Measurements from ENCODE around the gene H19. TPM values are rescaled to one million over a fixed set of nuclear protein-coding genes. Genes with fewer than 3 reads are reported as not detected.

Gene H19
- total RNA-seq, 1 donor from 2014 or later, result 71.3 TPM

DNA sequence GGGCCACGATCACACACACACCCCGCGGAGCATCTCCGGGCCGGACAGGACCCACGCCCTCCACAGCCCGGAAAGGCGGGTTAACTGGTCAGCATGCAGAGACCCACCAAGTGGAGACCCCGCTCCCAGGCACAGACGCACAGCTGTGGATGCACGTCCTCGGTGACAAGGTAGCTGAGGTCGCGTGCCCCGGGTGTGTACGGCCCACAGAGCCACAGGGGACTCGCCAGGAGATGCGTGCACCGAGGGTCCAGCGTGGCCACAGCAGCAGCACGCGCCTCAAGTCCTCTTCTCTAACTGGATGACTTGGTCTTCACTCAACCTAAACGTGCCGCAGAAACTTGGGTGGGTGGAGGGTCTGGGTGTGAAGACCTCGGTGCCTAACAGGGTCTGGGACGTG is 5.5 kb downstream of the H19 start:
- H3K27me3 Mint-ChIP-seq (ENCODE audit: low read depth), result no peaks in the 10 kb centered on the region
- H3K4me3 Mint-ChIP-seq, result no peak overlapping the region
- no peak overlapping the region for H3K27ac Mint-ChIP-seq (ENCODE audit: unreplicated experiment)
- TF ChIP-seq, protein P1, sequence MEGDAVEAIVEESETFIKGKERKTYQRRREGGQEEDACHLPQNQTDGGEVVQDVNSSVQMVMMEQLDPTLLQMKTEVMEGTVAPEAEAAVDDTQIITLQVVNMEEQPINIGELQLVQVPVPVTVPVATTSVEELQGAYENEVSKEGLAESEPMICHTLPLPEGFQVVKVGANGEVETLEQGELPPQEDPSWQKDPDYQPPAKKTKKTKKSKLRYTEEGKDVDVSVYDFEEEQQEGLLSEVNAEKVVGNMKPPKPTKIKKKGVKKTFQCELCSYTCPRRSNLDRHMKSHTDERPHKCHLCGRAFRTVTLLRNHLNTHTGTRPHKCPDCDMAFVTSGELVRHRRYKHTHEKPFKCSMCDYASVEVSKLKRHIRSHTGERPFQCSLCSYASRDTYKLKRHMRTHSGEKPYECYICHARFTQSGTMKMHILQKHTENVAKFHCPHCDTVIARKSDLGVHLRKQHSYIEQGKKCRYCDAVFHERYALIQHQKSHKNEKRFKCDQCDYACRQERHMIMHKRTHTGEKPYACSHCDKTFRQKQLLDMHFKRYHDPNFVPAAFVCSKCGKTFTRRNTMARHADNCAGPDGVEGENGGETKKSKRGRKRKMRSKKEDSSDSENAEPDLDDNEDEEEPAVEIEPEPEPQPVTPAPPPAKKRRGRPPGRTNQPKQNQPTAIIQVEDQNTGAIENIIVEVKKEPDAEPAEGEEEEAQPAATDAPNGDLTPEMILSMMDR (conservative IDR thresholded peaks at IDR 0.05), result no peak
- no peaks in the 10 kb centered on the region for H3K9me3 Mint-ChIP-seq
- H3K4me1 Mint-ChIP-seq, result no peaks in the 10 kb centered on the region
- H3K36me3 Mint-ChIP-seq (ENCODE audit: low read depth), result no peaks in the 10 kb centered on the region
- no peak for DNase-seq (ENCODE audit: low read depth, low spot score)

DNA sequence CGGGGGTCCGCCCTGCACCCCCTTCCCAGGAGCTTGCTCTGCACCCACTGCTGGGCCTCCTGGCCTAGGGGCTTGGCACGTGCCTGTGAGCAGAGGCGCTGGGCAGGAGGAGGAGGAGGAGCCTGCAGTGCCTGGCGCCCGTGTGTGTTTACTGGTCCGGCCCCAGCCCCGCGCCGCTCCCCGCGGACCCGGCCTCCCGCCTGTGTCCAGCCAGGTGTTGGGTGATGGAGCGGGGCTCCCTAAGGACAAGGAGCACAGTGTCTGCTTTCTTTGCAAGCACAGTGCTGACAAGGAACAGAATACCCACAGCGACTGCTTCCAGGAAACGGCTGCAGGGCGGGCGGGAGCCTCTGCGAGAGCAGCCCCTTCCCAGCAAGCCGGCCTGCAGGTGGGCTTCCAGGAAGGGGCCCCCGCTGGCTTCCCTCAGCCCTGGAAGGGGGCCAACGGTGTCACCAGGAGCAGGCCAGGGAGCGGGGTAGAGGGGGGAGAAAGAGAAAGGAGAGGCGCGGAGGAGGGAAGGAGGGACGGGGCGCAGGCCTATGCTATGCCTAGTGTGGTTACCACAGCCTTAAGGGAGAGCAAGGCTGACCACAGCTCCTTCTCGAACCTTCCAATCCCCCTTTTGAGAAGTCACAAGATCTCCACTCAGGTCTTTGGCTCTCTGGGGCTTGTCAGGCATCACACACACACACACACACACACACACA is 6.6 kb downstream of the H19 start:
- Mint-ChIP-seq H3K9me3 (no peaks in the 10 kb centered on the region), H3K27me3 (ENCODE audit: low read depth) (no peaks in the 10 kb centered on the region), H3K36me3 (ENCODE audit: low read depth) (no peaks in the 10 kb centered on the region), H3K4me1 (no peaks in the 10 kb centered on the region), H3K27ac (ENCODE audit: unreplicated experiment) (no peak overlapping the region), H3K4me3 (no peak overlapping the region)
- DNase-seq (ENCODE audit: low read depth, low spot score), result no peak
- TF ChIP-seq, protein P1 (conservative IDR thresholded peaks at IDR 0.05), result no peak

DNA sequence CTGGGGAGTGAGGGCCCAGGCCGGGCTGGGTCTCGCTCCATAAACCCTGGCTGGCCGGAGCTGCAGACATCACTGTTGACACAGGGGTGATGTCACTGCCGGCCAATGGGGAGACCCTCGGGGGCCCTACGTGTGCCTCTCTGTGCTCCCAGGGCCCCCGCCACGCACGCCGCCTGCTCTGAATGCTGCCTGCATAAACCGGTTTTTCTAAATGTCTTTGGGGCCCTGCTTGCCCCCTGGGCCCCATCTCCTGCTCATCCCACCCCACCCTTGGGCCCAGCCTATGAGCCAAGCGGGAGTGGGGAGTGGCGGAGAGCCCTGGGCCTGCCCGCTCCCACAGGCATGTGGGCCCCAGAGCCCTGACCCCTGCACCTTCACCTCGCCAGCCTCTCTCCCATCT is 7.7 kb downstream of the H19 start:
- no peaks in the 10 kb centered on the region for H3K9me3 Mint-ChIP-seq
- H3K36me3 Mint-ChIP-seq (ENCODE audit: low read depth), result no peaks in the 10 kb centered on the region
- TF ChIP-seq, protein P1 (conservative IDR thresholded peaks at IDR 0.05), result no peak
- no peaks in the 10 kb centered on the region for H3K4me1 Mint-ChIP-seq
- no peak for DNase-seq (ENCODE audit: low read depth, low spot score)
- H3K4me3 Mint-ChIP-seq, result no peak overlapping the region
- no peaks in the 10 kb centered on the region for H3K27me3 Mint-ChIP-seq (ENCODE audit: low read depth)
- H3K27ac Mint-ChIP-seq (ENCODE audit: unreplicated experiment), result no peak overlapping the region

GRCh38 chr11:1988667-1989317 is 8.8 kb downstream of the H19 start:
- Mint-ChIP-seq H3K27ac (ENCODE audit: unreplicated experiment) (no peak overlapping the region), H3K9me3 (no peaks in the 10 kb centered on the region), H3K36me3 (ENCODE audit: low read depth) (no peaks in the 10 kb centered on the region), H3K27me3 (ENCODE audit: low read depth) (no peaks in the 10 kb centered on the region), H3K4me1 (no peaks in the 10 kb centered on the region), H3K4me3 (no peak overlapping the region)
- TF ChIP-seq, protein P1 (conservative IDR thresholded peaks at IDR 0.05), result no peak
- no peak for DNase-seq (ENCODE audit: low read depth, low spot score)

DNA sequence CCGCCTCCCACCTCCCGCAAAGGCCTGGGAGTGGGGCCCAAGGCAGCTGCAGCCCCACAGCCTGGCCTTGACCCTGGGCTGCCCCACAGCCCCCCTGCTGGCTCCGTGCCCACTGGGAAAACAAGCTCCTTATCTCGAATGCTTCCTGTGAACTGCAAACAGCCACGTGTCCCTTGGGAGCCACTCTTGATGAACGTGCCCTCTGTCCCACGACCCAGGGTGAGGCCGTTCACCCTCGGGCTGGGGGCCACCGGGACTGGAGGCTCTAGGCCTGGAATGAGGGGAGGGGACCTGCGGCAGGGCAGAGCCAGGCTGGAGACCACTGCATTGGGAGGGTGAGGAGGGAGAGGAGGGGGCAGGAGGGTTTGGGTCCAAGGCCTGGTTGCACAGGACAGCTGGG is 9.5 kb downstream of the H19 start:
- Mint-ChIP-seq H3K9me3 (no peaks in the 10 kb centered on the region), H3K4me3 (no peak overlapping the region), H3K4me1 (no peaks in the 10 kb centered on the region), H3K36me3 (ENCODE audit: low read depth) (no peaks in the 10 kb centered on the region), H3K27me3 (ENCODE audit: low read depth) (no peaks in the 10 kb centered on the region), H3K27ac (ENCODE audit: unreplicated experiment) (no peak overlapping the region)
- TF ChIP-seq, protein P1 (conservative IDR thresholded peaks at IDR 0.05), result no peak
- DNase-seq (ENCODE audit: low read depth, low spot score), result no peak
